Endothelial cell of umbilical vein (primary cell): ENCODE results near the gene PPIP5K1. TPM values are rescaled to one million over a fixed set of nuclear protein-coding genes. Genes with fewer than 3 reads are reported as not detected.
"Not testable (repeated sequence)": the region's sequence is repeated elsewhere in the genome, so short reads cannot be mapped to it uniquely, and the experiment has no call there.

ENCODE experiments used
- BruUV-seq: library from RNA; stranded (reverse); fragments of 400-500 nt; replicated peaks from 2 replicates; lab custom pipeline; 2021; lab: Mats Ljungman, UMichigan
- CTCF ChIA-PET: fragments of 300-600, 350-600 bp; sonication (Branson Sonifier 250); formaldehyde crosslinking; loops from one replicate; lab custom pipeline; 2021; ENCODE audit warnings: antibody characterized with exemption, inconsistent platforms; lab: Charles Lee
- POLR2A ChIA-PET: fragments of 300-600, 350-600 bp; sonication (Branson Sonifier 250); formaldehyde crosslinking; loops from one replicate; lab custom pipeline; 2021; ENCODE audit warnings: antibody characterized with exemption, inconsistent platforms; lab: Charles Lee
- DNase-seq: peaks from one replicate; pipeline ENCODE4 v3.0.0-alpha.2; 2011; ENCODE audit warnings: low read depth, low spot score
- FAIRE-seq: peaks from 2 replicates; lab custom pipeline; 2011; peaks lifted over from hg19 to GRCh38; lab: Jason Lieb, UNC
- H2AFZ ChIP-seq: 2 replicates; pipeline ENCODE4 v1.6.0; 2012; ENCODE audit warnings: low read depth, low read length, control low read depth, inconsistent platforms
- H3K27ac ChIP-seq: 2 replicates; pipeline ENCODE4 v1.5.1; 2011; ENCODE audit warnings: low read depth, mild to moderate bottlenecking, control low read depth, low read length, moderate library complexity; ENCODE audit not compliant: insufficient read depth
- H3K27me3 ChIP-seq, 2 experiments: 2 replicates each; pipeline versions ENCODE4 v1.6.0 to v1.6.1; 2011; ENCODE audit warnings: low read length in 2 of 2, mixed read lengths in 1 of 2; ENCODE audit not compliant: control insufficient read depth in 2 of 2, insufficient read depth in 2 of 2
- H3K36me3 ChIP-seq, 2 experiments: 2 replicates in 1 of 2; 3 replicates in 1 of 2; pipeline ENCODE4 v1.5.1; 2011; ENCODE audit warnings: low read length in 2 of 2, mild to moderate bottlenecking in 1 of 2, moderate library complexity in 1 of 2; ENCODE audit not compliant: control insufficient read depth in 2 of 2, insufficient read depth in 2 of 2; ENCODE audit errors: extremely low read depth in 1 of 2
- H3K4me1 ChIP-seq: 3 replicates; pipeline ENCODE4 v1.5.1; 2011; ENCODE audit warnings: mild to moderate bottlenecking, low read length; ENCODE audit not compliant: control insufficient read depth, insufficient read depth; ENCODE audit errors: extremely low read depth
- H3K4me2 ChIP-seq: 2 replicates; pipeline ENCODE4 v1.6.1; 2011; ENCODE audit warnings: low read length, control low read depth, mixed read lengths; ENCODE audit not compliant: insufficient read depth
- H3K4me3 ChIP-seq, 3 experiments: fragments of 200-600 bp in 1 of 3; sonication (generic), shearing (Covaris generic) in 1 of 3; replicated peaks in 1 of 3; 2 replicates each; pipeline ENCODE4 v1.5.1; 2011 to 2016; ENCODE audit warnings: control low read depth in 3 of 3, low read length in 3 of 3, mild to moderate bottlenecking in 2 of 3, inconsistent platforms in 1 of 3, low read depth in 1 of 3, moderate library complexity in 1 of 3; ENCODE audit not compliant: insufficient read depth in 1 of 3
- H3K79me2 ChIP-seq: 2 replicates; pipeline ENCODE4 v1.6.0; 2012; ENCODE audit warnings: low read length, inconsistent platforms; ENCODE audit not compliant: control insufficient read depth, insufficient read depth
- H3K9ac ChIP-seq: replicated peaks from 2 replicates; pipeline ENCODE3; 2011; ENCODE audit warnings: low read length, control low read depth; ENCODE audit not compliant: insufficient read depth; ENCODE audit errors: extremely low read depth
- H3K9me1 ChIP-seq: replicated peaks from 3 replicates; pipeline ENCODE4 v1.6.0; 2011; ENCODE audit warnings: mild to moderate bottlenecking, low read length; ENCODE audit not compliant: control insufficient read depth, insufficient read depth; ENCODE audit errors: extremely low read depth
- H3K9me3 ChIP-seq: replicated peaks from 2 replicates; pipeline ENCODE4 v1.5.1; 2012; ENCODE audit warnings: low read length, inconsistent platforms; ENCODE audit not compliant: control insufficient read depth, insufficient read depth
- H4K20me1 ChIP-seq: replicated peaks from 2 replicates; pipeline ENCODE3; 2011; ENCODE audit warnings: mild to moderate bottlenecking, low read length; ENCODE audit not compliant: control insufficient read depth, insufficient read depth; ENCODE audit errors: extremely low read depth
- CTCF ChIP-seq, 2 donors: IDR thresholded peaks; 1 replicate in 1 of 2; 2 replicates in 1 of 2; pipeline ENCODE4 v1.5.1; 2011; ENCODE audit warnings: low read length in 2 of 2, mild to moderate bottlenecking in 2 of 2, moderate library complexity in 2 of 2, control low read depth in 1 of 2, inconsistent platforms in 1 of 2, low read depth in 1 of 2; ENCODE audit not compliant: insufficient read depth in 1 of 2; ENCODE audit errors: extremely low read depth in 1 of 2
- EZH2 ChIP-seq: IDR thresholded peaks from 2 replicates; pipeline ENCODE4 v1.6.1; 2012; ENCODE audit warnings: borderline replicate concordance, low read depth, mild to moderate bottlenecking, moderate library complexity, low read length, inconsistent platforms; ENCODE audit not compliant: severe bottlenecking
- FOS ChIP-seq: IDR thresholded peaks from 2 replicates; pipeline ENCODE4 v1.6.1; 2011; ENCODE audit warnings: mild to moderate bottlenecking, low read length, moderate library complexity, borderline replicate concordance; ENCODE audit not compliant: insufficient read depth
- GATA2 ChIP-seq: IDR thresholded peaks from 2 replicates; pipeline ENCODE4 v1.7.0; 2011; ENCODE audit warnings: low read depth, mild to moderate bottlenecking, moderate library complexity, mixed read lengths, low read length; ENCODE audit not compliant: insufficient read length, insufficient read depth
- JUN ChIP-seq: IDR thresholded peaks from 2 replicates; pipeline ENCODE4 v1.6.1; 2011; ENCODE audit warnings: borderline replicate concordance, low read depth; ENCODE audit not compliant: insufficient read length, insufficient read depth
- MAX ChIP-seq: IDR thresholded peaks from 2 replicates; pipeline ENCODE4 v1.6.1; 2011; ENCODE audit not compliant: insufficient read depth, insufficient read length
- MYC ChIP-seq: IDR thresholded peaks from one replicate; pipeline ENCODE4 v1.6.1; 2011; ENCODE audit warnings: mild to moderate bottlenecking, low read depth, low read length
- POLR2A ChIP-seq: IDR thresholded peaks from 2 replicates; pipeline ENCODE4 v1.6.1; 2012; ENCODE audit warnings: low read depth, mild to moderate bottlenecking, control low read depth, low read length
- POLR2AphosphoS5 ChIP-seq: IDR thresholded peaks from 2 replicates; pipeline ENCODE4 v1.6.1; 2012; ENCODE audit warnings: low read depth, mild to moderate bottlenecking, control low read depth, low read length, moderate library complexity; ENCODE audit not compliant: insufficient read depth
- dilution Hi-C: fragments of 300-500 bp; cut with MboI; formaldehyde crosslinking; loops from one replicate; pipeline ENCODE4 v1.15.0; 2019; ENCODE audit warnings: low sequenced_read_pairs; ENCODE audit not compliant: extremely low pct_ligation_motif_present
- intact Hi-C: fragments of 100-400 bp; cut with micrococcal nuclease; formaldehyde crosslinking; loops from one replicate; pipeline ENCODE4 v1.10.0; 2022
- polyA plus RNA-seq, 4 experiments: library from polyadenylated mRNA; depleted of rRNA in 3 of 4; stranded (reverse) in 3 of 4; unstranded in 1 of 4; fragments of >200 nt; gene quantifications; 2 replicates each; pipeline versions ENCODE4 v1.2.1 to v1.2.3, GENCODE V29; 2011 to 2012; ENCODE audit warnings: missing spikeins in 1 of 4
- total RNA-seq: library from RNA; stranded (reverse); gene quantifications from 2 replicates; pipeline ENCODE4 v1.2.3, GENCODE V29; 2021

PPIP5K1 gene
- total and polyA plus RNA-seq, 2 donors (not counting 3 experiments of a cell fraction or from before 2014, with no cell fraction given) = 22.2 to 35.3 TPM

GRCh38 chr15:43625106-43625505, 35.1 kb upstream of the PPIP5K1 start:
- Histone ChIP-seq H3K27me3 (no peaks in the 10 kb centered on the region), H3K9ac (no peak overlapping the region), H3K36me3 (no peaks in the 10 kb centered on the region), H3K9me1 (no peaks in the 10 kb centered on the region), H3K27ac (no peak overlapping the region), H3K79me2 (no peaks in the 10 kb centered on the region), H3K9me3 (no peaks in the 10 kb centered on the region), H3K4me2 (no peak overlapping the region), H3K4me1 (no peaks in the 10 kb centered on the region), H4K20me1 (no peaks in the 10 kb centered on the region), H3K4me3 (no peak overlapping the region), H2AFZ (no peak overlapping the region)
- intact Hi-C loops (no loop called here), dilution Hi-C loops (no loop called here)
- no peak for TF ChIP-seq FOS
- TF ChIP-seq POLR2AphosphoS5 = no peak
- TF ChIP-seq MYC = no peak
- no peak for TF ChIP-seq GATA2
- TF ChIP-seq JUN = no peak
- TF ChIP-seq MAX = no peak
- TF ChIP-seq EZH2 = no peak
- no peak for TF ChIP-seq POLR2A
- no peak for TF ChIP-seq CTCF (IDR thresholded peaks at IDR 0.05; ENCODE audit: extremely low read depth in 1 of 2, insufficient read depth in 1 of 2, low read depth in 1 of 2, low read length in 2 of 2)
- FAIRE-seq (no peak), DNase-seq (no peak)
- no TSS peak for BruUV-seq
- ChIA-PET POLR2A (no interaction called here), CTCF (no interaction called here)

GRCh38 chr15:43622068-43622799, 32.2 kb upstream of the PPIP5K1 start:
- FAIRE-seq, intact Hi-C loops: not testable (repeated sequence)

More at GRCh38 chr15:43622068-43622799, 32.2 kb upstream of the PPIP5K1 start:
- BruUV-seq, H3K36me3 ChIP-seq, H4K20me1 ChIP-seq, H2AFZ ChIP-seq, dilution Hi-C loops, DNase-seq, H3K79me2 ChIP-seq, H3K9me3 ChIP-seq, H3K27ac ChIP-seq, H3K4me1 ChIP-seq, POLR2A ChIA-PET, H3K4me2 ChIP-seq, H3K9me1 ChIP-seq, CTCF ChIA-PET, H3K4me3 ChIP-seq, H3K27me3 ChIP-seq, H3K9ac ChIP-seq: not testable (repeated sequence)
